MM.1S (cell line): Measurements from ENCODE around the gene TRIM15.

Experiments used
- EZH2 ChIP-seq: fragments of 300-600 bp; sonication (generic); optimal IDR thresholded peaks from 2 replicates; pipeline ENCODE3; 2017; ENCODE audit warnings: low read depth, mild to moderate bottlenecking, antibody characterized with exemption, low read length, mixed read lengths
- EZH2phosphoT487 ChIP-seq: fragments of 300-600 bp; sonication (generic); IDR thresholded peaks from 2 replicates; pipeline ENCODE4 v1.6.1; 2018; ENCODE audit warnings: antibody characterized with exemption, low read length
- TF ChIP-seq, protein P1 (sequence below): fragments of 300-600 bp; sonication (generic); IDR thresholded peaks from 2 replicates; pipeline ENCODE4 v1.5.1; 2016; ENCODE audit warnings: antibody characterized with exemption, low read length, mixed read lengths

DNA sequence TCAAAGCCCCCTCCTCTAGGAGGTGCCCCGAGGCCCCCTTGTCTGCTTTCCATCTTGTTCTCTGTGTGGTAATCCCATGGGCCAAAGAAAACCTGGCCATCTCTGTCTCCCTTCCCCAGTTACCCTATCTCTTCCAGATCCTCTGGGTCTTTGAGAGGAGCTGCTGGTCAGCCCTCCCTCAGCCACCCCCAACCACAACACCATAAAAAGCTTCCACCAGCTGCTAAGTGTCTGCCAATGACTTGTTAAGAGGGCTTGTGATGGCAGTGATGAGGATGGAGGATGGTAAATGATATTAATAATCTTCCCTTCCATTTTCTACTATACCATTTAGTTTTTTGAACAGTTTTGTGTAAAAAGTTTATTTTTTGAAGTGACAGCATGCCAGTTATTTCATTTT lies 32.6 kb downstream of the TRIM15 start:
- TF ChIP-seq, protein P1, sequence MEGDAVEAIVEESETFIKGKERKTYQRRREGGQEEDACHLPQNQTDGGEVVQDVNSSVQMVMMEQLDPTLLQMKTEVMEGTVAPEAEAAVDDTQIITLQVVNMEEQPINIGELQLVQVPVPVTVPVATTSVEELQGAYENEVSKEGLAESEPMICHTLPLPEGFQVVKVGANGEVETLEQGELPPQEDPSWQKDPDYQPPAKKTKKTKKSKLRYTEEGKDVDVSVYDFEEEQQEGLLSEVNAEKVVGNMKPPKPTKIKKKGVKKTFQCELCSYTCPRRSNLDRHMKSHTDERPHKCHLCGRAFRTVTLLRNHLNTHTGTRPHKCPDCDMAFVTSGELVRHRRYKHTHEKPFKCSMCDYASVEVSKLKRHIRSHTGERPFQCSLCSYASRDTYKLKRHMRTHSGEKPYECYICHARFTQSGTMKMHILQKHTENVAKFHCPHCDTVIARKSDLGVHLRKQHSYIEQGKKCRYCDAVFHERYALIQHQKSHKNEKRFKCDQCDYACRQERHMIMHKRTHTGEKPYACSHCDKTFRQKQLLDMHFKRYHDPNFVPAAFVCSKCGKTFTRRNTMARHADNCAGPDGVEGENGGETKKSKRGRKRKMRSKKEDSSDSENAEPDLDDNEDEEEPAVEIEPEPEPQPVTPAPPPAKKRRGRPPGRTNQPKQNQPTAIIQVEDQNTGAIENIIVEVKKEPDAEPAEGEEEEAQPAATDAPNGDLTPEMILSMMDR: no peak
- TF ChIP-seq EZH2: no peak
- no peak for TF ChIP-seq EZH2phosphoT487
